Ishikawa (cell line): Measurements from ENCODE around the gene BRD9.

ENCODE experiments used
- CEBPB ChIP-seq: IDR thresholded peaks from 2 replicates; pipeline ENCODE4 v1.6.1; 2012
- CREB1 ChIP-seq: IDR thresholded peaks from 2 replicates; pipeline ENCODE4 v1.6.1; 2012; ENCODE audit warnings: low read depth
- EGR1 ChIP-seq: IDR thresholded peaks from 2 replicates; pipeline ENCODE4 v1.6.1; 2012
- EP300 ChIP-seq: IDR thresholded peaks from 2 replicates; pipeline ENCODE4 v1.6.1; 2012; ENCODE audit warnings: borderline replicate concordance
- FOXM1 ChIP-seq: IDR thresholded peaks from 2 replicates; pipeline ENCODE4 v1.6.1; 2012; ENCODE audit warnings: low read depth, borderline replicate concordance
- MAX ChIP-seq: IDR thresholded peaks from 2 replicates; pipeline ENCODE4 v1.6.1; 2012
- NFIC ChIP-seq: IDR thresholded peaks from 2 replicates; pipeline ENCODE4 v1.6.1; 2012
- RAD21 ChIP-seq: IDR thresholded peaks from 2 replicates; pipeline ENCODE4 v1.6.1; 2012; ENCODE audit warnings: low read depth
- REST ChIP-seq: IDR thresholded peaks from 2 replicates; pipeline ENCODE4 v1.6.1; 2012; ENCODE audit warnings: low read depth, mild to moderate bottlenecking
- TAF1 ChIP-seq: IDR thresholded peaks from 2 replicates; pipeline ENCODE4 v1.6.1; 2012; ENCODE audit warnings: low read depth, mild to moderate bottlenecking
- TCF12 ChIP-seq: IDR thresholded peaks from 2 replicates; pipeline ENCODE4 v1.6.1; 2012; ENCODE audit warnings: low read depth
- TEAD4 ChIP-seq: IDR thresholded peaks from 2 replicates; pipeline ENCODE4 v1.6.1; 2012
- USF1 ChIP-seq: IDR thresholded peaks from 2 replicates; pipeline ENCODE4 v1.6.1; 2012
- YY1 ChIP-seq: IDR thresholded peaks from 2 replicates; pipeline ENCODE4 v1.6.1; 2012; ENCODE audit warnings: low read depth
- ZBTB7A ChIP-seq: IDR thresholded peaks from 2 replicates; pipeline ENCODE4 v1.6.1; 2012; ENCODE audit warnings: low read depth

The BRD9 gene

GRCh38 chr5:872301-872700 lies 20.3 kb downstream of the BRD9 start:
- TF ChIP-seq FOXM1 = no peak
- no peak for TF ChIP-seq REST
- TF ChIP-seq TCF12 = no peak
- TF ChIP-seq CEBPB = no peak
- TF ChIP-seq NFIC = no peak
- TF ChIP-seq MAX = no peak
- TF ChIP-seq CREB1 = no peak
- TF ChIP-seq TAF1 = no peak
- TF ChIP-seq TEAD4 = no peak
- TF ChIP-seq YY1 = no peak
- no peak for TF ChIP-seq USF1
- no peak for TF ChIP-seq ZBTB7A
- no peak for TF ChIP-seq EGR1
- no peak for TF ChIP-seq EP300

GRCh38 chr5:871596-872298 lies 20.9 kb downstream of the BRD9 start:
- TF ChIP-seq ZBTB7A (no peak), CREB1 (no peak)

- TF ChIP-seq ZBTB7A (no peak), CEBPB (no peak), FOXM1 (no peak), MAX (no peak), YY1 (no peak)
Observed at GRCh38 chr5:870956-871355, 21.6 kb downstream of the BRD9 start.

GRCh38 chr5:868428-869135 lies 24.0 kb downstream of the BRD9 start:
- TF ChIP-seq TCF12 (no peak), USF1 (no peak), FOXM1 (no peak), MAX (no peak), CREB1 (no peak)

GRCh38 chr5:867300-867870 lies 25.2 kb downstream of the BRD9 start:
- TF ChIP-seq ZBTB7A (no peak), YY1 (no peak)

GRCh38 chr5:865771-866170 lies 26.8 kb downstream of the BRD9 start:
- TF ChIP-seq CREB1 = no peak
- TF ChIP-seq EGR1 = no peak
- TF ChIP-seq RAD21 = no peak
- TF ChIP-seq EP300 = no peak
- TF ChIP-seq YY1 = no peak
- no peak for TF ChIP-seq USF1
- no peak for TF ChIP-seq FOXM1
- TF ChIP-seq TCF12 = no peak
- TF ChIP-seq TEAD4 = no peak
- no peak for TF ChIP-seq ZBTB7A
- no peak for TF ChIP-seq CEBPB
- TF ChIP-seq TAF1 = no peak
- no peak for TF ChIP-seq MAX
- no peak for TF ChIP-seq NFIC
- no peak for TF ChIP-seq REST
